ENCODE measurements around the gene RSPH4A. TPM values are rescaled to one million over a fixed set of nuclear protein-coding genes. Genes with fewer than 3 reads are reported as not detected.
"Not testable (repeated sequence)": the region's sequence is repeated elsewhere in the genome, so short reads cannot be mapped to it uniquely, and the experiment has no call there.

The RSPH4A gene
- total and polyA plus RNA-seq, 2 experiments from 2014 or later = 0.15 TPM; not detected in 1

GRCh38 chr6:116586738-116587137, 29.5 kb upstream of the RSPH4A start:
- TF ChIP-seq EZH2phosphoT487 (IDR thresholded peaks at IDR 0.05; ENCODE audit: insufficient read depth, low read depth) = no peak
- no peak for TF ChIP-seq EZH2 (IDR thresholded peaks at IDR 0.05; ENCODE audit: insufficient read depth, poor library complexity, severe bottlenecking)
- Histone ChIP-seq H3K9ac (no peak overlapping the region), H2AFZ (no peak overlapping the region), H3K4me3 (no peak overlapping the region), H3K9me2 (ENCODE audit: insufficient read depth) (no peaks in the 10 kb centered on the region), H3K36me3 (ENCODE audit: low read depth) (peaks cover 70% of the 10 kb centered on the region), H4K20me1 (ENCODE audit: insufficient read depth) (no peaks in the 10 kb centered on the region), H3K4me1 (ENCODE audit: insufficient read depth) (no peaks in the 10 kb centered on the region), H3K27ac (no peak overlapping the region), H3F3A (ENCODE audit: insufficient read depth) (no peaks in the 10 kb centered on the region), H3K79me2 (ENCODE audit: insufficient read depth) (peaks cover 70% of the 10 kb centered on the region), H3K27me3 (replicated peaks; ENCODE audit: insufficient read depth) (no peaks in the 10 kb centered on the region), H3K9me3 (ENCODE audit: low read depth) (no peaks in the 10 kb centered on the region), H3K4me2 (ENCODE audit: unreplicated experiment) (no peak overlapping the region)
- no peak for DNase-seq
- in situ Hi-C loops (cut with MboI) = no loop called here
- WGBS, 2 experiments (ENCODE audit: low coverage in 1 of 2, low lambda C conversion rate in 2 of 2, missing lambda C conversion rate in 2 of 2) = 96 to 98% methylated on average over 2 of the region's 2 CpGs

- no peaks in the 10 kb centered on the region for H3K4me1 ChIP-seq (ENCODE audit: insufficient read depth)
- H3K9ac ChIP-seq = no peak overlapping the region
- no peak for DNase-seq
- H3K36me3 ChIP-seq (ENCODE audit: low read depth) = peaks cover 45% of the 10 kb centered on the region
- in situ Hi-C loops (cut with MboI) = no loop called here
- no peak overlapping the region for H3K27ac ChIP-seq
- H2AFZ ChIP-seq = no peak overlapping the region
- H3K79me2 ChIP-seq (ENCODE audit: insufficient read depth) = no peaks in the 10 kb centered on the region
- no peaks in the 10 kb centered on the region for H3K27me3 ChIP-seq (replicated peaks; ENCODE audit: insufficient read depth)
- TF ChIP-seq EZH2phosphoT487 (IDR thresholded peaks at IDR 0.05; ENCODE audit: insufficient read depth, low read depth) (no peak), EZH2 (IDR thresholded peaks at IDR 0.05; ENCODE audit: insufficient read depth, poor library complexity, severe bottlenecking) (no peak)
- no peaks in the 10 kb centered on the region for H3F3A ChIP-seq (ENCODE audit: insufficient read depth)
- no peaks in the 10 kb centered on the region for H4K20me1 ChIP-seq (ENCODE audit: insufficient read depth)
- 86 to 87% methylated on average over 3 of the region's 3 CpGs for WGBS, 2 experiments (ENCODE audit: low coverage in 1 of 2, low lambda C conversion rate in 2 of 2, missing lambda C conversion rate in 2 of 2)
- H3K4me2 ChIP-seq (ENCODE audit: unreplicated experiment) = no peak overlapping the region
- H3K9me2 ChIP-seq (ENCODE audit: insufficient read depth) = no peaks in the 10 kb centered on the region
- H3K9me3 ChIP-seq (ENCODE audit: low read depth) = no peaks in the 10 kb centered on the region
- H3K4me3 ChIP-seq = no peak overlapping the region
Measured at GRCh38 chr6:116595247-116595646, 21.0 kb upstream of the RSPH4A start.

- 73 to 81% methylated on average over 4 of the region's 4 CpGs for WGBS, 2 experiments (ENCODE audit: low coverage in 1 of 2, low lambda C conversion rate in 2 of 2, missing lambda C conversion rate in 2 of 2)
- no peak overlapping the region for H2AFZ ChIP-seq
- DNase-seq = peak; percentile 33
- H3K36me3 ChIP-seq (ENCODE audit: low read depth) = peaks cover 29% of the 10 kb centered on the region
- no peak overlapping the region for H3K27ac ChIP-seq
- H4K20me1 ChIP-seq (ENCODE audit: insufficient read depth) = no peaks in the 10 kb centered on the region
- TF ChIP-seq EZH2phosphoT487 (IDR thresholded peaks at IDR 0.05; ENCODE audit: insufficient read depth, low read depth) (no peak), EZH2 (IDR thresholded peaks at IDR 0.05; ENCODE audit: insufficient read depth, poor library complexity, severe bottlenecking) (no peak)
- no peaks in the 10 kb centered on the region for H3K27me3 ChIP-seq (replicated peaks; ENCODE audit: insufficient read depth)
- no peak overlapping the region for H3K9ac ChIP-seq
- H3K4me1 ChIP-seq (ENCODE audit: insufficient read depth) = no peaks in the 10 kb centered on the region
- in situ Hi-C loops (cut with MboI) = no loop called here
- H3K4me2 ChIP-seq (ENCODE audit: unreplicated experiment) = no peak overlapping the region
- no peak overlapping the region for H3K4me3 ChIP-seq
- no peaks in the 10 kb centered on the region for H3K9me2 ChIP-seq (ENCODE audit: insufficient read depth)
- H3K79me2 ChIP-seq (ENCODE audit: insufficient read depth) = no peaks in the 10 kb centered on the region
- no peaks in the 10 kb centered on the region for H3F3A ChIP-seq (ENCODE audit: insufficient read depth)
- no peaks in the 10 kb centered on the region for H3K9me3 ChIP-seq (ENCODE audit: low read depth)
Measured at GRCh38 chr6:116596815-116597214, 19.5 kb upstream of the RSPH4A start.

GRCh38 chr6:116603916-116604315, 12.4 kb upstream of the RSPH4A start:
- WGBS, 2 experiments (ENCODE audit: low coverage in 1 of 2, low lambda C conversion rate in 2 of 2, missing lambda C conversion rate in 2 of 2) = 94 to 97% methylated on average over 3 of the region's 3 CpGs
- H3K9ac ChIP-seq; H3F3A ChIP-seq (ENCODE audit: insufficient read depth); H3K9me2 ChIP-seq (ENCODE audit: insufficient read depth); in situ Hi-C loops (cut with MboI); H3K79me2 ChIP-seq (ENCODE audit: insufficient read depth); H3K27me3 ChIP-seq (replicated peaks; ENCODE audit: insufficient read depth); H3K4me1 ChIP-seq (ENCODE audit: insufficient read depth); H2AFZ ChIP-seq; H4K20me1 ChIP-seq (ENCODE audit: insufficient read depth); H3K9me3 ChIP-seq (ENCODE audit: low read depth); H3K27ac ChIP-seq; DNase-seq; H3K4me2 ChIP-seq (ENCODE audit: unreplicated experiment); H3K4me3 ChIP-seq: not testable (repeated sequence)
- peaks cover 13% of the 10 kb centered on the region; the same call in 1 of the 2 replicates for H3K36me3 ChIP-seq (ENCODE audit: low read depth)

- in situ Hi-C loops (cut with MboI); H3K9ac ChIP-seq: not testable (repeated sequence)
Measured at GRCh38 chr6:116604868-116605267, 11.4 kb upstream of the RSPH4A start.

More at GRCh38 chr6:116604868-116605267, 11.4 kb upstream of the RSPH4A start:
- H3F3A ChIP-seq (ENCODE audit: insufficient read depth); H3K79me2 ChIP-seq (ENCODE audit: insufficient read depth); H3K27me3 ChIP-seq (replicated peaks; ENCODE audit: insufficient read depth); H3K4me1 ChIP-seq (ENCODE audit: insufficient read depth); DNase-seq; H3K4me2 ChIP-seq (ENCODE audit: unreplicated experiment); H3K9me3 ChIP-seq (ENCODE audit: low read depth); H4K20me1 ChIP-seq (ENCODE audit: insufficient read depth); H2AFZ ChIP-seq; H3K9me2 ChIP-seq (ENCODE audit: insufficient read depth); H3K27ac ChIP-seq; H3K4me3 ChIP-seq: not testable (repeated sequence)
- H3K36me3 ChIP-seq (ENCODE audit: low read depth) = peaks cover 13% of the 10 kb centered on the region; the same call in 1 of the 2 replicates
- WGBS, 2 experiments (ENCODE audit: low coverage in 1 of 2, low lambda C conversion rate in 2 of 2, missing lambda C conversion rate in 2 of 2) = 92 to 99% methylated on average over 3 of the region's 3 CpGs
